OCI-M2 (cell line): ENCODE results near the gene CCNB1IP1.
"Not testable (repeated sequence)": the region's sequence is repeated elsewhere in the genome, so short reads cannot be mapped to it uniquely, and the experiment has no call there.

ENCODE experiments used
- DNase-seq: peaks from one replicate; lab custom pipeline; 2025; ENCODE audit not compliant: unreplicated experiment; lab: John Stamatoyannopoulos, UW

CCNB1IP1 gene

GRCh38 chr14:20332788-20333493, at the start of gene CCNB1IP1:
Gene CCNB1IP1, minus strand, starts transcription at chr14:20333279. Its CDS starts 16,756 bp downstream, at chr14:20316523.
- DNase-seq: peak; percentile 86

GRCh38 chr14:20382526-20382925, 49.4 kb upstream of the CCNB1IP1 start:
- no peak for DNase-seq

- DNase-seq: no peak
Observed at GRCh38 chr14:20381341-20381740, 48.3 kb upstream of the CCNB1IP1 start.

GRCh38 chr14:20380681-20381080, 47.6 kb upstream of the CCNB1IP1 start:
- no peak for DNase-seq

- DNase-seq: no peak
Observed at GRCh38 chr14:20379743-20380142, 46.7 kb upstream of the CCNB1IP1 start.

- DNase-seq: no peak
Observed at GRCh38 chr14:20377171-20377570, 44.1 kb upstream of the CCNB1IP1 start.

DNA sequence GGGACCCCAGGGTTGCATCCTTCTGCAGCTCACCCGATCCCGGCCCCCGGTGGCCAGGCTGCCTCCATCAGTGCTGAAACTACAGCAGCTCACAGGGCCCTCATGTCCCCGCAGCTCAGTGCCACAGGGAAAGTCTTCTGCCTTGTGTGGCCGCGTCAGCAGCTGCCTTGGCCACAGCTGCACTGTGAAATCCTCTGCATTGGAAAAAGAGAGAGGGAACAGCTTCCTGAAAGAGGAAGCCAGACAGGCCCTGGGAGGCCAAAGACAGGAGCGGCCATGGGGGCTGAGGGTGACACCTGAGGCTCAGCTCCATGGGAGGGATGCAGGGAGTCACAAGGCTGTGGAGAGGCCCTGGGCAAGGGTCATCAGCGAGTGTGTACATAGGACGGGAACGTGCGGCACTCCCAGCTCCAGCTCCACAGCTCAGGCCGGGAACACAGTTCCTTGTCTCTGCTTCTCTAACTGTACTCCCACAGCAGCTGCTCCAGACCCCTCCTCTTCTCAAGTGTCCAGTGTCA, 43.1 kb upstream of the CCNB1IP1 start:
- no peak for DNase-seq

DNA sequence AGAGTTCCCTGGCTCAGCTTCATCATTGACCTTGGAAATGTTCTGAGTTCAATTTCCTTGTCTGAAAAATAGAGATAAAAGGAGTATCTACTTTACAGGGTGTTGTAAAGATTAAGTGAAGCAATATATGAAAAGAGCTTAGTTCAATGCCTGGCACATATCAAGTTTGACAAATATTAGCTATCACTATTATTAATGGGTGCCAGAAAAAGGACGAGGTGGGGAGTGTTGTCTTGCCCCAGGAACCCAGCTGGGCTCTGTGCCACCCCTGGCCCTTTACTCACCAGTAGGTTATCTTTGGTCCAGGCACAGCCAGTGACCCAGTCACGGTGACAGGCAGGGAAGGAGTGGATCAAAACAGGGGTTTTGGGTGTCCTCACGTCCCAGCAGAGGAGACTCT, 42.4 kb upstream of the CCNB1IP1 start:
- no peak for DNase-seq

GRCh38 chr14:20372796-20373195, 39.7 kb upstream of the CCNB1IP1 start:
- DNase-seq: no peak

- no peak for DNase-seq
Observed at GRCh38 chr14:20365928-20366327, 32.8 kb upstream of the CCNB1IP1 start.

- DNase-seq: not testable (repeated sequence)
Observed at GRCh38 chr14:20358474-20358873, 25.4 kb upstream of the CCNB1IP1 start.

GRCh38 chr14:20356422-20356821, 23.3 kb upstream of the CCNB1IP1 start:
- DNase-seq: no peak

DNA sequence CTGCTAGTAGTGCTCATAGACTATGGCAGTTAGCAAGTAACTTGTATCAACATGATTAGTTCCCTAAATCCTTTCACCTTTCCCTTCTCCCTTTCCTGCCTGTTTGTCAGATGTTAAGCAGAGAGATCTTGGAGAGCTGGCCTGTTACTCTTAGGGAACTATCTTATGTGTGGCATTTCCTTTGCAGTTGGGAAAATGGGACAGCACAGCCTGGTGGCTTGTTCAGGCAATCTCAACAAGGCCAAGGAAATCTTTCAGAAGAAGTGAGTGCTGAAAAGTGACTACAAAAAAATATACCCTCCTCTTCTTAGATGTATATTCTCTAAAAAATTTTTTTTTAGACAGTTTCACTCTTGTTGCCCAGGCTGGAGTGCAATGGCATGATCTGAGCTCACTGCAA, 17.8 kb upstream of the CCNB1IP1 start:
- no peak for DNase-seq

GRCh38 chr14:20350282-20350681, 17.2 kb upstream of the CCNB1IP1 start:
- no peak for DNase-seq

GRCh38 chr14:20347747-20348146, 14.7 kb upstream of the CCNB1IP1 start:
- no peak for DNase-seq

DNA sequence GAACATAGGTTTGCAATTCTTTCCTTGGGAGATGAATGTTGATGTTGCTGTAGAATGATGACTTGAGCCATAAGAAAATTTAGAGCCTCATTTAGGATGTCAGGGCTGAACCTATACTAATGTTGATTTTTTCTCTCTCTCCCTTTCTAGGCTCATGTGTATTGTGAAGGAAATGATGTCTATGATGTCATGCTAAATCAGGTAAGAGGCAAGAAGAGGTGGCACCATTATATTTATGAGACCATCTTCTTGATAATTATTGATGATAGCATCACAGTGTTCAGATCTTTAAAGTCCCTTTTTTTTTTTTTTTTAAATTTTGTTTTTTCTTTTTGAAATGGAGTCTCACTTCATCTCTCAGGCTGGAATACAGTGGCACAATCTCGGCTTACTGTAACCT, 13.6 kb upstream of the CCNB1IP1 start:
- no peak for DNase-seq

- DNase-seq: no peak
Observed at GRCh38 chr14:20345366-20345765, 12.3 kb upstream of the CCNB1IP1 start.

GRCh38 chr14:20343862-20344220, 10.8 kb upstream of the CCNB1IP1 start:
- no peak for DNase-seq

DNA sequence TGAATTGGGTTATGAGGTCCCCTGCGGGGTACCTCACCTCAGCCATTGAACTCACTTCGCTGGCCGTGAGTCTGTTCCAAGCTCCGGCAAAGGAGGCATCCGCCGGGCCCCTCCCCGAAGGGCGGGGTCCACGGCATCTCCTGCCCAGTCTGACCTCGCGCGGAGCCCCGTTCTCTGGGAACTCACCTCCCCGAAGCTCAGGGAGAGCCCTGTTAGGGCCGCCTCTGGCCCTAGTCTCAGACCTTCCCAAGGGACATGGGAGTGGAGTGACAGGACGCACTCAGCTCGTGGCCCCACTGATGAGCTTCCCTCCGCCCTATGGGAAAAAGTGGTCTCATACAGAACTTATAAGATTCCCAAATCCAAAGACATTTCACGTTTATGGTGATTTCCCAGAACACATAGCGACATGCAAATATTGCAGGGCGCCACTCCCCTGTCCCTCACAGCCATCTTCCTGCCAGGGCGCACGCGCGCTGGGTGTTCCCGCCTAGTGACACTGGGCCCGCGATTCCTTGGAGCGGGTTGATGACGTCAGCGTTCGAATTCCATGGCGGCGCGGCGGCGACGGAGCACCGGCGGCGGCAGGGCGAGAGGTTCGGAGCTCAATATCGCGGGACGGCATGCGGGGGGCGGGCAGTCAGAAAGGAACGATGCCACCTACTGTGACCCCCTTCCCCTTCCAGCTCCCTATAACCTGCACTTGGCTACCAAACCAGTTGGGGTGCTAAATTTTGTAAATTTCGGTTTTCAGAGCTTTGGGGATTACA, 10.2 kb upstream of the CCNB1IP1 start, which contains the start of gene PARP2:
Gene PARP2 (plus strand): TSS at position 544 of the 770 bp plus-strand sequence. CDS start 7 bp downstream, at position 551.
- peak; percentile 98 for DNase-seq

DNA sequence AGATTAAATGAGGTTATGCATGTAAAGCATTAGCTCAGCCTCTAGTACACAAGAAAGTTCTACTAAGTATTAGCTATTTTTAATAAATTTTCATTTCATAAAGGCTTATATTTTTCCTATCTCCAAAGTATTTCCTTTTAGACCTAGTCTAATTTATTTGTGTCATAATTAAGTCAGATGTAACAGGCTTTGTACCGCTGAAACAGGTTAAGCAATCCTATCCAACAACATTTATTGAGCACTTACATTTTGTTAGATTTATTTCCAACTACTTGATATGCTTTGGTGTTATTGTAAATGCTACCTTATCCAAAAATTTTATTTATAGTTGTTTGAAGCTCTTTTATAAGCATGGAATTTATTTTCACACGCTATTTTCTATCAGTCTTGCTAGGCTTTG, 8.6 kb upstream of the CCNB1IP1 start:
- no peak for DNase-seq

- DNase-seq: not testable (repeated sequence)
Observed at GRCh38 chr14:20341032-20341431, 8.0 kb upstream of the CCNB1IP1 start.

DNA sequence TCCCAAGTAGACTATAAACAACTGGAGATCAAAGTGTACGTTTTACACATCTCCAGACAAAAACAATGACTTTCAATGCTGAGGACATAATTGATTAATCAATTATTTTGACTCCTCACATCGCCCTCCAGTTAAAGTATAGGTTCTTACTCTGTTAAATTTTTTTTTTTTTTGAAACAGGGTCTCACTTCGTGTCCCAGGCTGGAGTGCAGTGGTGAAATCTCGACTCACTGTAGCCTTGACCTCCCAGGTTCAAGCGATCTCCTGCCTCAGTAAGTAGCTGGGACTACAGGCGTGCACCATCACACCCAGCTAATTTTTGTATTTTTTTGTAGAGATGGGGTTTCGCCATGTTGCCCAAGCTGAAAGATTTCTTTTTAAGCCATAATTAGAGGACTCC, 938 bp upstream of the CCNB1IP1 start:
- no peak for DNase-seq
